Cardiac atrium fibroblast (primary cell): ENCODE results near the gene COX7A2L. TPM values are rescaled to one million over a fixed set of nuclear protein-coding genes. Genes with fewer than 3 reads are reported as not detected.

Experiments used
- total RNA-seq: library from RNA; depleted of rRNA; stranded (reverse); fragments of >200 nt; gene quantifications from 2 replicates; pipeline ENCODE4 v1.2.3, GENCODE V29; 2015

Gene COX7A2L, protein sequence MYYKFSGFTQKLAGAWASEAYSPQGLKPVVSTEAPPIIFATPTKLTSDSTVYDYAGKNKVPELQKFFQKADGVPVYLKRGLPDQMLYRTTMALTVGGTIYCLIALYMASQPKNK
- total RNA-seq: 191 and 239 TPM in 2 replicates

DNA sequence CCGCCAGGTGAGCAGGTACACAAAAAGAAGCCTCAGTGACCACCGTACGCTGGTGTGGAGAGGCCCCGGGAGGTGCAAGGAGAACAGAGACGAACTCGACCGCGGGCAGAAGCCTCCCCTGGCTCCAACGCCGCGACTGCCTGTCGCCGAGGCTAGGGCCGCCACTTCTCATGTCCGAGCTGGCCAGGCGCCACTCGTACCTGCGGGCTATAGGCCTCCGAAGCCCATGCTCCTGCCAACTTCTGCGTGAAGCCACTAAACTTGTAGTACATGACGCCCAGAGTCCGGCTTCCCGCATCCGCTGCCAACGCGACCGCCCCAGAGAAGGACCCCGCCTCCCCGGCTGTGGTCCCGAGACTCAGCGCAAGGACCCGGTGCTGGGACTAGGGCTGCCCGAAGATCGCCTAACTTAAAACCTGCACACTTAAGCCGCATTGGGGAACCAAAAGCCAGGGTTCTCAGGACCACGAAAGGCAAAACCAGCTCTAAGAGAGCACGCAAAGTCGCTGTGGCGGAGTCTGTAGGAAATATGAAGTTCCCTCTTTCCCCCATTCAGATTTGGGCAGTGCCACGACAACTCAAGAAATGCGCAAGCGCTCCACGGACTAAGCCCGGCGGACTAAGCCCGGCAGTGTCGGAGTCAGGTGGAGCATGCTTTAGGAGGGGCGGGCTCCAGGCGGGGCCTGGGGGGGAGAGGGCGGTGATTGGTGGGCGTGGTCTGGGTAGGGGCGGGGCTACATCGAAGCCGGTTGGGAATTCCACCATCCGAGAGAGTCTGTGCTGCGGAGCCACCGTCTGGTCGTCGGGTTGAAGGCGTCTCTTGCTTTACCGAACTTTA lies at the start of gene COX7A2L:
COX7A2L (minus strand) TSS at position 328 of the 838 bp plus-strand sequence; CDS start at position 272, 56 bp downstream.

Other genes starting within 250 kb of the COX7A2L start
- gene EML4, start 191.9 kb downstream of the COX7A2L start, total RNA-seq: 55.1 and 56.3 TPM in 2 replicates
- not detected in 2 replicates for gene KCNG3, start 132.8 kb upstream of the COX7A2L start, total RNA-seq
- gene MTA3, start 207.4 kb upstream of the COX7A2L start, total RNA-seq: 15.7 and 19.1 TPM in 2 replicates